ENCODE measurements around the gene RUBCNL.
A peak's percentile ranks its signal among the peaks of the same experiment; 100 is the strongest.

Gene RUBCNL

DNA sequence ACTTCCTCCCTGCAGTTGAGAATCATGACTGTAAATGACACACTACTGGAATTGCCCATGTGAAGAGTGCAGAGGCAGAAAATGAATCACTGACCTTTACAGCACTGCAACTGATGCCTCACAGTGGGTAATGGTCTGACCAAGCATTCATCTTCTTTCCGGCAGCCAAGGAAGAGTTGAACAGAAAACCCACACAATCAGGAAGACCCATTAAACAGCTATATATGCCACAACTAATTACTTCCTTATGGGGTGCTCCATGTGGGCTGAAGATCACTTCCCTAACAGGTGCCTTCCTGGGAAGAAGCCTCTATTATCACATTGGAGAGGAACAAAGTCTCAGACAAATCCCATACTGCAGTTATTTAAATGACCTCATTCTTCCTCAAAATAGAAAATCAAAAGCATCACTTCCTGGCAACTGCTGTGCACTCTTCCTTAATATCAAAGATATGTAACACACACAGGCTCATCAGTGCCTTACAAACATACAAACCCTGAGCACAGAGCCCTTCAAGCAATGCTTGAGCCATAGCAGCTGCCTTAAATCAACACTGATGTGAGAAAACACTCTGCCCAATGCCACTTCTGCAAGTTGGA lies 45.8 kb downstream of the RUBCNL start:
- Histone ChIP-seq H4K20me1 (ENCODE audit: insufficient read depth, low read length) (no peaks in the 10 kb centered on the region), H3K27ac (ENCODE audit: low read depth, low read length, poor library complexity, severe bottlenecking) (peak overlapping the region; percentile 39)

DNA sequence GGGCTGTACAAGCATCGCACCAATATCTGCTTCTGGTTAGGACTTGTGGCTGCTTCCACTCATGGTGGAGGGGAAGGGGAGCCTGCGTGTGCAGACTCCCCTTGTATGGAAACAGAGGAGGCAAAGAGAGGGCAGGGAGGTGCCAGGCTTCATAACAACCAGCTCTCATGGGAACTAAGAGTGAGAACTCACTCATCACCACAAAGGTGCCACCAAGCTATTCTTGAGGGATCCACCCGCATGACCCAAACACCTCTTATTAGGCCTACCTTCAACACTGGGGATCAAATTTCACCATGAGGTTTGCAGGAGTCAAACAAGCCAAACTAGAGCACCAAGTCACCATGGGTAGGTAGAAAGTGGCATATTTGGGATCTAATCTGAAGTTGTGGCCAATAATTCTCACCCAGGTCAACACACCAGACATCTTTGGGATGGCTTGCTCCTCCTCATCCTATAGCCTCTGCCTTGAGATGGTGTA lies 46.4 kb downstream of the RUBCNL start:
- Histone ChIP-seq H3F3A (ENCODE audit: insufficient read depth, low read length) (0 out of 2 replicates have a peak, but pooled peaks cover 3% of the 10 kb centered on the region), H3K27ac (ENCODE audit: low read depth, low read length, poor library complexity, severe bottlenecking) (peak overlapping the region; percentile 39), H2AFZ (ENCODE audit: low read length) (no peak overlapping the region), H3K4me3 (ENCODE audit: low read depth, low read length, poor library complexity, severe bottlenecking) (no peak overlapping the region), H3K4me2 (ENCODE audit: low read length) (no peak overlapping the region), H3K27me3 (ENCODE audit: insufficient read depth, low read length) (no peaks in the 10 kb centered on the region), H3K4me1 (ENCODE audit: insufficient read depth, low read length, severe bottlenecking) (peaks cover 7% of the 10 kb centered on the region), H3K9me3 (ENCODE audit: low read length) (no peaks in the 10 kb centered on the region), H3K36me3 (ENCODE audit: insufficient read depth, low read length) (peaks cover 87% of the 10 kb centered on the region), H3K9ac (ENCODE audit: low read length) (no peak overlapping the region), H4K20me1 (ENCODE audit: insufficient read depth, low read length) (no peaks in the 10 kb centered on the region), H3K79me2 (ENCODE audit: insufficient read depth, low read length) (no peaks in the 10 kb centered on the region), H3K9me2 (ENCODE audit: low read depth, low read length) (no peaks in the 10 kb centered on the region)
- TF ChIP-seq, protein P1, sequence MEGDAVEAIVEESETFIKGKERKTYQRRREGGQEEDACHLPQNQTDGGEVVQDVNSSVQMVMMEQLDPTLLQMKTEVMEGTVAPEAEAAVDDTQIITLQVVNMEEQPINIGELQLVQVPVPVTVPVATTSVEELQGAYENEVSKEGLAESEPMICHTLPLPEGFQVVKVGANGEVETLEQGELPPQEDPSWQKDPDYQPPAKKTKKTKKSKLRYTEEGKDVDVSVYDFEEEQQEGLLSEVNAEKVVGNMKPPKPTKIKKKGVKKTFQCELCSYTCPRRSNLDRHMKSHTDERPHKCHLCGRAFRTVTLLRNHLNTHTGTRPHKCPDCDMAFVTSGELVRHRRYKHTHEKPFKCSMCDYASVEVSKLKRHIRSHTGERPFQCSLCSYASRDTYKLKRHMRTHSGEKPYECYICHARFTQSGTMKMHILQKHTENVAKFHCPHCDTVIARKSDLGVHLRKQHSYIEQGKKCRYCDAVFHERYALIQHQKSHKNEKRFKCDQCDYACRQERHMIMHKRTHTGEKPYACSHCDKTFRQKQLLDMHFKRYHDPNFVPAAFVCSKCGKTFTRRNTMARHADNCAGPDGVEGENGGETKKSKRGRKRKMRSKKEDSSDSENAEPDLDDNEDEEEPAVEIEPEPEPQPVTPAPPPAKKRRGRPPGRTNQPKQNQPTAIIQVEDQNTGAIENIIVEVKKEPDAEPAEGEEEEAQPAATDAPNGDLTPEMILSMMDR (IDR thresholded peaks at IDR 0.05; ENCODE audit: low read length) = no peak
- no peak for TF ChIP-seq EZH2 (IDR thresholded peaks at IDR 0.05; ENCODE audit: borderline replicate concordance, low read length)

More for the DNA sequence above, 45.8 kb downstream of the RUBCNL start:
- Histone ChIP-seq H3K36me3 (ENCODE audit: insufficient read depth, low read length) (peaks cover 93% of the 10 kb centered on the region), H3K79me2 (ENCODE audit: insufficient read depth, low read length) (no peaks in the 10 kb centered on the region), H3K9me2 (ENCODE audit: low read depth, low read length) (no peaks in the 10 kb centered on the region), H3F3A (ENCODE audit: insufficient read depth, low read length) (0 out of 2 replicates have a peak, but pooled peaks cover 3% of the 10 kb centered on the region), H3K4me3 (ENCODE audit: low read depth, low read length, poor library complexity, severe bottlenecking) (no peak overlapping the region), H2AFZ (ENCODE audit: low read length) (no peak overlapping the region), H3K9me3 (ENCODE audit: low read length) (no peaks in the 10 kb centered on the region), H3K4me1 (ENCODE audit: insufficient read depth, low read length, severe bottlenecking) (peaks cover 7% of the 10 kb centered on the region), H3K4me2 (ENCODE audit: low read length) (no peak overlapping the region), H3K9ac (ENCODE audit: low read length) (no peak overlapping the region), H3K27me3 (ENCODE audit: insufficient read depth, low read length) (no peaks in the 10 kb centered on the region)
- TF ChIP-seq, protein P1 (IDR thresholded peaks at IDR 0.05; ENCODE audit: low read length) = no peak
- TF ChIP-seq EZH2 (IDR thresholded peaks at IDR 0.05; ENCODE audit: borderline replicate concordance, low read length) = no peak

DNA sequence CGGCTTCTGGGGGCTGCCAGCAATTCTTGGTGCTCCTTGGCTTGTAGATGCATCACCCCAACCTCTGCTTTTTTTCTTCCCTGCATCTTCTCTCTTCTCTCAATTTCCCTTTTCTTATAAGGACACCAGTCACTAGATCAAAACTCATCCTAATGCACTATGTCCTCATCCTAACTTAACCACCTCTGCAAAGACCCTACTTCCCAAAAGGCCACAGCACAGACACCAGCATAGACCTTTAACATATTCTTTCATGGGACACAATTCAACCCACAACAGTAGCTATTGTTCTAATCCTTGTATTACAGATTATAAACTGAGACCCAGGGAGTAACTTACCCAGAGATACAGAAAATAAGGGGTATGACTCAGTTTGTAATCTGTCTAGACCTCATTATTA lies 47.0 kb downstream of the RUBCNL start:
- H3K4me2 ChIP-seq (ENCODE audit: low read length) = no peak overlapping the region
- peaks cover 7% of the 10 kb centered on the region for H3K4me1 ChIP-seq (ENCODE audit: insufficient read depth, low read length, severe bottlenecking)
- H3K27ac ChIP-seq (ENCODE audit: low read depth, low read length, poor library complexity, severe bottlenecking) = no peak overlapping the region
- no peak overlapping the region for H3K9ac ChIP-seq (ENCODE audit: low read length)
- no peak overlapping the region for H2AFZ ChIP-seq (ENCODE audit: low read length)
- TF ChIP-seq, protein P1 (IDR thresholded peaks at IDR 0.05; ENCODE audit: low read length) = no peak
- no peak for TF ChIP-seq EZH2 (IDR thresholded peaks at IDR 0.05; ENCODE audit: borderline replicate concordance, low read length)
- no peaks in the 10 kb centered on the region for H4K20me1 ChIP-seq (ENCODE audit: insufficient read depth, low read length)
- H3K4me3 ChIP-seq (ENCODE audit: low read depth, low read length, poor library complexity, severe bottlenecking) = no peak overlapping the region
- no peaks in the 10 kb centered on the region for H3K79me2 ChIP-seq (ENCODE audit: insufficient read depth, low read length)
- H3K9me3 ChIP-seq (ENCODE audit: low read length) = no peaks in the 10 kb centered on the region
- H3K36me3 ChIP-seq (ENCODE audit: insufficient read depth, low read length) = peaks cover 81% of the 10 kb centered on the region
- no peaks in the 10 kb centered on the region for H3K9me2 ChIP-seq (ENCODE audit: low read depth, low read length)
- H3F3A ChIP-seq (ENCODE audit: insufficient read depth, low read length) = 0 out of 2 replicates have a peak, but pooled peaks cover 3% of the 10 kb centered on the region
- H3K27me3 ChIP-seq (ENCODE audit: insufficient read depth, low read length) = no peaks in the 10 kb centered on the region
